Fibroblast of villous mesenchyme (primary cell): ENCODE results near the gene PCDHB14. TPM values are rescaled to one million over a fixed set of nuclear protein-coding genes. Genes with fewer than 3 reads are reported as not detected.
A peak's percentile ranks its signal among the peaks of the same experiment; 100 is the strongest.
"Not testable (repeated sequence)": the region's sequence is repeated elsewhere in the genome, so short reads cannot be mapped to it uniquely, and the experiment has no call there.

Source experiments
- DNase-seq: peaks from one replicate; pipeline ENCODE4 v3.0.0-alpha.2; 2010; ENCODE audit warnings: low read depth
- H3K4me3 ChIP-seq: 2 replicates; pipeline ENCODE4 v1.5.1; 2011; ENCODE audit warnings: low read depth, mild to moderate bottlenecking, low read length
- CTCF ChIP-seq: IDR thresholded peaks from 2 replicates; pipeline ENCODE4 v1.5.1; 2012; ENCODE audit warnings: low read depth, mild to moderate bottlenecking, low read length; ENCODE audit not compliant: insufficient read depth
- total RNA-seq: library from RNA; depleted of rRNA; stranded (reverse); fragments of >200 nt; gene quantifications from 2 replicates; pipeline ENCODE4 v1.2.3, GENCODE V29; 2012

The PCDHB14 gene
- total RNA-seq, 1 donor = 0.43 TPM

GRCh38 chr5:141208478-141208877, 14.7 kb upstream of the PCDHB14 start, which contains the start of gene PCDHB12:
TSS of gene PCDHB12 (plus strand) at chr5:141208719. CDS start at chr5:141208908, 189 bp downstream.
- no peak for TF ChIP-seq CTCF
- no peak for DNase-seq
- no peak within 1 kb of the TSS for H3K4me3 ChIP-seq

- not testable (repeated sequence) for DNase-seq, H3K4me3 ChIP-seq
Observed at GRCh38 chr5:141210281-141210680, 12.9 kb upstream of the PCDHB14 start.

- H3K4me3 ChIP-seq, DNase-seq: not testable (repeated sequence)
Observed at GRCh38 chr5:141210849-141211248, 12.3 kb upstream of the PCDHB14 start.

GRCh38 chr5:141213656-141214339, 9.3 kb upstream of the PCDHB14 start, which contains the start of gene PCDHB13:
TSS of gene PCDHB13 (plus strand) at chr5:141213919. CDS start at chr5:141214124, 205 bp downstream.
- DNase-seq = peak; percentile 16
- peak; percentile 17 for TF ChIP-seq CTCF

DNA sequence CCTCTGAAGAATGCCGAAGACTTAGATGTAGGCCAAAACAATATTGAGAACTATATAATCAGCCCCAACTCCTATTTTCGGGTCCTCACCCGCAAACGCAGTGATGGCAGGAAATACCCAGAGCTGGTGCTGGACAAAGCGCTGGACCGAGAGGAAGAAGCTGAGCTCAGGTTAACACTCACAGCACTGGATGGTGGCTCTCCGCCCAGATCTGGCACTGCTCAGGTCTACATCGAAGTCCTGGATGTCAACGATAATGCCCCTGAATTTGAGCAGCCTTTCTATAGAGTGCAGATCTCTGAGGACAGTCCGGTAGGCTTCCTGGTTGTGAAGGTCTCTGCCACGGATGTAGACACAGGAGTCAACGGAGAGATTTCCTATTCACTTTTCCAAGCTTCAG, 8.6 kb upstream of the PCDHB14 start:
- H3K4me3 ChIP-seq, DNase-seq: not testable (repeated sequence)

More at GRCh38 chr5:141213656-141214339, 9.3 kb upstream of the PCDHB14 start, which contains the start of gene PCDHB13:
- H3K4me3 ChIP-seq = not testable (repeated sequence)

- not testable (repeated sequence) for H3K4me3 ChIP-seq, DNase-seq
Observed at GRCh38 chr5:141215504-141215903, 7.6 kb upstream of the PCDHB14 start.

DNA sequence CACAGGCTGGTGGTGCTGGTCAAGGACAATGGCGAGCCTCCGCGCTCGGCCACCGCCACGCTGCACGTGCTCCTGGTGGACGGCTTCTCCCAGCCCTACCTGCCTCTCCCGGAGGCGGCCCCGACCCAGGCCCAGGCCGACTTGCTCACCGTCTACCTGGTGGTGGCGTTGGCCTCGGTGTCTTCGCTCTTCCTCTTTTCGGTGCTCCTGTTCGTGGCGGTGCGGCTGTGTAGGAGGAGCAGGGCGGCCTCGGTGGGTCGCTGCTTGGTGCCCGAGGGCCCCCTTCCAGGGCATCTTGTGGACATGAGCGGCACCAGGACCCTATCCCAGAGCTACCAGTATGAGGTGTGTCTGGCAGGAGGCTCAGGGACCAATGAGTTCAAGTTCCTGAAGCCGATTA, 7.1 kb upstream of the PCDHB14 start:
- DNase-seq, H3K4me3 ChIP-seq: not testable (repeated sequence)

GRCh38 chr5:141224844-141225243, 1.7 kb downstream of the PCDHB14 start:
- DNase-seq, H3K4me3 ChIP-seq: not testable (repeated sequence)

DNA sequence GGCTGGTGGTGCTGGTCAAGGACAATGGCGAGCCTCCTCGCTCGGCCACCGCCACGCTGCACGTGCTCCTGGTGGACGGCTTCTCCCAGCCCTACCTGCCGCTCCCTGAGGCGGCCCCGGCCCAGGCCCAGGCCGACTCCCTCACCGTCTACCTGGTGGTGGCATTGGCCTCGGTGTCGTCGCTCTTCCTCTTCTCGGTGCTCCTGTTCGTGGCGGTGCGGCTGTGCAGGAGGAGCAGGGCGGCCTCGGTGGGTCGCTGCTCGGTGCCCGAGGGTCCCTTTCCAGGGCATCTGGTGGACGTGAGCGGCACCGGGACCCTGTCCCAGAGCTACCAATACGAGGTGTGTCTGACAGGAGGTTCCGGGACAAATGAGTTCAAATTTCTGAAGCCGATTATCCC, 2.3 kb downstream of the PCDHB14 start:
- DNase-seq, H3K4me3 ChIP-seq: not testable (repeated sequence)

GRCh38 chr5:141234109-141234667, 11.0 kb downstream of the PCDHB14 start:
- H3K4me3 ChIP-seq = peak overlapping the region; percentile 37
- peak; percentile 5 for DNase-seq
- peak; percentile 23 for TF ChIP-seq CTCF

GRCh38 chr5:141235922-141236321, 12.8 kb downstream of the PCDHB14 start:
- not testable (repeated sequence) for DNase-seq

More at GRCh38 chr5:141235922-141236321, 12.8 kb downstream of the PCDHB14 start:
- not testable (repeated sequence) for H3K4me3 ChIP-seq
